DMS114 treated with DMSO at 0.1 percent for 48 hours (cell line): ENCODE data around the gene PRR7.

ENCODE experiments used
- DNase-seq: peaks from one replicate; lab custom pipeline; 2025; ENCODE audit not compliant: unreplicated experiment; lab: John Stamatoyannopoulos, UW

The PRR7 gene

GRCh38 chr5:177496727-177497291, 50.2 kb downstream of the PRR7 start:
- no peak for DNase-seq

GRCh38 chr5:177497292-177498012, 50.8 kb downstream of the PRR7 start, which contains the start of gene PDLIM7:
PDLIM7 (minus strand) TSS chr5:177497604; CDS start chr5:177496512, 1,092 bp downstream.
- peak; percentile 95 for DNase-seq

DNA sequence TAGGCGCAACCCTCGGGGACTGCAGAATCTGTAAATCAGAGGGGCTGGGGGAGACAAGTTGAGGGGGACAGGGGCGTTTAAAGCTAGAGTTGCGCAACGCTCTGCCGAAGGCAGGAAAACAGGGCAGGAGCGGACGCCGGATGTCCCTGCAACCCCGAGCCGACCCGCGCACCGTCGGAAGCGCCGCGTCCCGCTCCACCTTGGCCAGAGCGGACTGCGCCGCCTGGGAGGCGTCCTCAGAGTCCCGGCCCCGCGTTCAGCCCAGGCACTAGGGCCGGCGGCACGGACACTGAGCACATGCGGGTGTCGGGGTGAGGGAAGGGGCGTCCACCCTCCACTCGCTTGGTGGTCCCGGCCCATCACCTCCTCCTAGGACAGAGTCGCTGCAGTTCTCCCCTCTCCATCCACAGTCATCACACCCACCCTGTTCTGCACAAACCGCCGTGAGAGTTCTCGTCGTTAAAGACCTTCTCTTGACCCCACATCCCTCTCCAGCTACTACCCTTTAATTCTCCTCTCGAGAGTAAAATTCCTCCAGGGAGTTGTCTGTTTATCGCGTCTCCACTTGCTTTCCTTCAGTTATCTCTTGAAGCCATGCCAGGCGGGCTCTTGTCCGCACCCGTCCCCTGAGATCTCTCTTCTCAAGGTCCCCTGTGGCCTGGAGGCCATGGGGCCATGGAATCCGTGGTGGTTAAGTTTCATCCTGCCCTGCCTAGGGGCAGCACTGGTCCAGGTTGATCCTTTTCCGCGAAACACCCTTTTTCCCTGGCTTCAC, 51.6 kb downstream of the PRR7 start:
- no peak for DNase-seq

DNA sequence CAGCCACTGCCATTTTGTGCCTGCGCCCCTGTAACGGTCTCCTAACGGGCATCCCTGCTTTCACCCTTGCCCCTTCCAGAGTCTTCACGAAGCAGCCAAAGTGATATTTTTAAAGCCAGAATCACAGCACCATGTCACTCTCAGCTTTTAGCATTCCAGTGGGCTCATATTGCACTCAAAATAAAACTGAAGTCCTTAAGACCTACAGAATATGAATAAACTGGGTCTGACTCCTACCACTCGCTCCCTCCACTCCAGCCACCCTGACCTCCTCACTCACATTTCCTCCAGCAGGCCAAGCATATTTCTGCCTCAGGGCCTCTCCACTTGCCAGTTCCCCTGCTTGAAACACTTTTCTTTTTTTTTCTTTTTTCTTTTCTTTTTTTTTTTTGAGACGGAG, 53.2 kb downstream of the PRR7 start:
- no peak for DNase-seq

DNA sequence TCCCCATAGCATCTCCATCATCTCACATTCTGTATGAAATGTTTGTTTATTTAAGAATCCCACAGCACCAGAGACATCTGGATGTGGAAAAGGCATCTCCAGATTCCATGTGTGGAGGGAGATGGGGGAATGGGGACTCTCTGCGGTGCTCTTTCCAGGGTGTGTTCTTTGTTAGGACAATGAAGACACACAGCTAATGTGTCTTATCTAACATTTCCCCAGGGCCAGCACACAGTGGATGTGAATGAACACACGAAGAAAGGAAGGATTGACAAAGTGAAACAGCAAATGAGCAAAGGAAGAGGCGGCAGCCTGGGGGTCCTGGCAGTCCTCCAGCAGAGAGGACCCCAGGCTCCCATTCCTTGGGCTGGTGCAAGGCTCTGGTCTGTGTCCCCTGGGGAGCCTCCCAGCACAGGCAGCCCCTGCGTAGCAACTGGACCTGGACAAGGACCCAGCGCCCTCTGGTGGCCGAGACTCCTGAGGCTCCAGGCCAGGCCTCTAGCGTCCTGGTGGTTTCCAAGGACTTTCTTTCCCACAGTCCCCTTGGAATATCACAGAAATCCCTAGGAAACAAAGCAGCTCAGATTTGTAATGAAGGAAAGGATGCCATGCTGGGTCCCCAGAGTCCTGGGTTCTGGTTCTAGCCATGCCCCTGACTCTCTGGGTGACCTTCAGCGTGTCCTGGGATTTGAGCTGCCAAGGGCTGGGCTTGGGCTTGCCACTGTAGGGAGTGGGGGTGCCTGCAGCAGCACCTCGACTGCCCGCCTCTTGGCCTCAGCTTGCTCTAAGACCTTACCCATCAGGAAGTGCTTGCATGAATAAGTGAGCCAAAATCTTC, 54.3 kb downstream of the PRR7 start:
- peak; percentile 77 for DNase-seq

DNA sequence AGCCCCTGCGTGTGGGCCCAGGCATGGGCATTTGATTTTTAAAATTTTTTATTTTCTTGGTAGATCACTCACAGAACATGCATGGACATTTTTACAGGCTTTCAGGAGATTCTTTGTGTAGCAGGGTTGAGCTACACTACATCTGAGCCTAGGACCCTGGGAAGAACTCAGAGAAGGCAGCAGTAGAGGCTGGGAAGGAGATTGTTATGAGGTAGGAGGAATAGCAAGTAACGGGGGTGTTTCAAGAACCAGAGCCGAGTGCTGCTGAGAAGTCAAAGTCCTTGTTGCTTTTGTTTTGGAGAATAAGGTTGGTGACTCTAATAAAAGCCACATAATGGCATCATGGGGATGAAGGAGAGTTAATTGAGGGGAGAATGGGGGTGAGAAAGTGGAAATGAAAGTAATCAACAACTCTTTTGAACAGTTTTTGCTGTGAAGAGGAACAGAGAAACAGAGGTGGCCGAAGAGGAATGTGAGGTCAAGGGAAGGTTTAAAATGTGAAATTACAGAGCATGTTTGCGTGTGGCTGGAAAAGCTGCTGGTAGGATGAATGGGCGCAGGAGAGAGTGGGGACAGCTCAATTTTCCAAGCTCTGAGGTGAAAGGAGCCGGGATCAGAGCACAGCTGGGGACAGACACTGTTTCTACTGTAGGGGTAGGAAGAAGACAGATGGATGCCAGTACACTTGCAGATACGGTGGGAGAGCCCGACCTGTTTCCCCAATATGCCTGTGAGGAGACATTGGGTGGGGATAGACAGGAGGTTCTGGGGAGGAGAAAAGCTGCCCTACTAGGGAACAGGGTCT, 55.5 kb downstream of the PRR7 start:
- no peak for DNase-seq

DNA sequence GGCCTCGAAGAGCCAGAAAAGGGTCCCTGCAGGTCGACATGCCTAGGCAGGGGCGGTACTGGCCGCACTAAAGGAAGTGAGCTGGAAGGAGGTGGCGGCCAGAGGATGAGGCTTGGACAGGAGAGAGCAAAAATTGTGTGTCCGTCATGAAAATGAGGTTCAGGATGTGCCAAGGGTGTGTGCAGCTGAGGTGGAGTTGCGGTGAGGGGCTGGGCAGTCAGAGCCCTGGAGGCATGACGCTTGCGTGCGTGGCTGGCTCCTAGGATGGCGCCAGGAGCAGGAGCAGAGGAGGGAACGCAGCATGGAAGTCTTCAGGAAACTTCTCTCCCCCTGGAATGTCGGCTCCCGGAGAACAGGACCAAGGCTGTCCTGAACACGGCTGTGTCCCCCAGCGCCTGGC, 56.3 kb downstream of the PRR7 start:
- DNase-seq = no peak

DNA sequence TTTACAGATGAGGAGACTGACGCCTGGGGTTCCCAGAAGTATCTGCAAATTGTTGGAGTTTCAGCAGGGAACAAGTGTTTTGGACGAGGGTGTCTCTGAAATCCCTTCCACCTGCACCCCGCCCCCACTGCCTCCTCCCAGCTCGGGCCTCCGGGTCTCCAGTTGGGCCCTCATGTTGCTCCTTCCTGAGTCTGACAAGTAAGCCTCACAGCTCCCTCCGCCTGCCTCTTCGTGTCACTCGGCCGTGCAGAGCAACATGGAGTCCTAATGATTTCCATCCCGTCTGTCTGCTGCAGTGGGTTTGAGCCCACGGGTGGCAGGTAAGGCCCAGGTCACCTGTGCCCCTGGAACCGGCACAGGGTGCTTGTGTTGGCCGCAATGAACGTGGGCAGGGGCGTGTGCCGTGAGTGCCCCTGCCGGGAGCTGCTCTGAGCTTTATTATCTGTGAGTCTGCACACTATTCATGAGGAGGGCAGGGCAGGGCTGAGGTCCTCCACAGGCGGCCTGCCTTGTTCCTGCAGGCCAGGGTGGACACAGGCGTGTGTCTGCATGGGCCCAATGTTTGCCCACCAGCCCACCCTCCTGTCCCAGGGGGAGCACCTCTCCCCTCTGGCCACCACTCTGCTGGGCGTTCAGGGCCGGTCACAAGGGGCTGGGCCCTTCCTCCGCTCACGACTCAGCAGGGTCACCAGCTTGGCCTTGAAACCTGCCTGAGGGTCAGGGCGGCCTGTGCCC, 56.9 kb downstream of the PRR7 start:
- no peak for DNase-seq

DNA sequence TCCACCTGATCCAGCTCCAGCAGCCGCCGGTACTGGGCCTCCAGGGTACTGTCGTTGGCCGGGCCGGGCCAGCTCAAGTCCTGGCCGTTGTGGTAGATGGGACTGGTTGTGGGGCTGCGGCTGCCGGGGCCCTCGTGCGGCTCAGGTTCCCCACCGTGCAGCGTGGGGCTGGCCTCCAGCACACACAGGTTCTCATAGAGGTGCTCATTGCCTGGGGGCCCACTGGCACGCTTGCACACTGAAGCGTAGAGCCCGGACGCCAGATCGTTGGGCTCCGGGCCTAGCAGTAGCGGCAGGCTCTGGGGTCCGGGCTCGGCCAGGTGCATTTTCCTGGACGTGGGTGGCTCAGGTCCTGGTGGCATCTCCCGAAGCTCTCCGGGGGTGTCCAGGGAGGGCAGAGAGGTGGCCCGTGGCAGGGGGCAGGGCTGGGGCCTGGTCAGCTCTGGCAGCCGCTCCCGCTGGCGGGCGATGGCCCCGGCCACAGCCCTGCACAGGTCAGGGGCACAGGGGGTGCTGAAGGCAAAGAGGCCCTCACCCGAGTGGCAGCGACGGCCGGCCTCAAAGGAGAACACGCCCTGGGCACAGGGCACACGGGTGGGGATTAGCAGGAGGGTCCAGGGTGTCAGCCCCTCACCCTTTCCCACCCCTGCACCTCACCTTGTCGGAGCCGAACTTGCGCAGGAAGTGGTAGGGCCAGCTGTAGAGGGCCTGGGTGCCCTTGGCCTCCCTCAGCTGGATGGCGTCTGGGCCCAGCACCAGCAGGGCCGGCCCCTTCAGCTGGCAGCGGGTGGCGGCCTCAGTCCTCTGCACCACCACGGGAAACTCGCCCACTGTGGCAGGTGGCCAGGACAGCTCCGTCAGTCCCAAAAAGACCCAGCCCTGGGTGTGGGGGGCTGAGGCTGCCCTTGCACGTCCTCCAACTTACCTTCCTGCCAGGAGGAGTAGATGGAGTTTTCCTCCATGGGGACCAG, 57.8 kb downstream of the PRR7 start:
- DNase-seq = no peak

DNA sequence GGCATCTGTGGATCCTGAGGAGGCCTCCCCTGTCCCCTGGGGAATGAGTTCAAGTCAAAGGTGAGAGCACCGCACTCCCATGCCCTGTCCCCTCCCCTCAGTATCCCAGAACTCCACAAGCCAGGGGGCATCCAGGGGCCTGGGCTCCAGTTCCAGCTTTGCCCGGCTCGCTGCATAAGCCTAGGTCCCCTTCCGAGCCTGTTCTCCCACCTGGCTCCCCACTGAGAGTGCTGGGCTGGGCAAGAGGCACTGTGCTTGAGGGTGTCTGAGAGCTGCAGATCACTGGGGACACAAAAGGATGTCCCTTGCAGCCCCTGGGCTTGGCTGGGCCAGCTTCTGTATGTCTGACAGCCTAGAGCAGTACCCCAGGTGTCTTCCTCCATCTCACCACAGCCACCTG, 58.5 kb downstream of the PRR7 start:
- DNase-seq = no peak
